Measurements from ENCODE around the gene JAML.

JAML gene, protein sequence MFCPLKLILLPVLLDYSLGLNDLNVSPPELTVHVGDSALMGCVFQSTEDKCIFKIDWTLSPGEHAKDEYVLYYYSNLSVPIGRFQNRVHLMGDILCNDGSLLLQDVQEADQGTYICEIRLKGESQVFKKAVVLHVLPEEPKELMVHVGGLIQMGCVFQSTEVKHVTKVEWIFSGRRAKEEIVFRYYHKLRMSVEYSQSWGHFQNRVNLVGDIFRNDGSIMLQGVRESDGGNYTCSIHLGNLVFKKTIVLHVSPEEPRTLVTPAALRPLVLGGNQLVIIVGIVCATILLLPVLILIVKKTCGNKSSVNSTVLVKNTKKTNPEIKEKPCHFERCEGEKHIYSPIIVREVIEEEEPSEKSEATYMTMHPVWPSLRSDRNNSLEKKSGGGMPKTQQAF

DNA sequence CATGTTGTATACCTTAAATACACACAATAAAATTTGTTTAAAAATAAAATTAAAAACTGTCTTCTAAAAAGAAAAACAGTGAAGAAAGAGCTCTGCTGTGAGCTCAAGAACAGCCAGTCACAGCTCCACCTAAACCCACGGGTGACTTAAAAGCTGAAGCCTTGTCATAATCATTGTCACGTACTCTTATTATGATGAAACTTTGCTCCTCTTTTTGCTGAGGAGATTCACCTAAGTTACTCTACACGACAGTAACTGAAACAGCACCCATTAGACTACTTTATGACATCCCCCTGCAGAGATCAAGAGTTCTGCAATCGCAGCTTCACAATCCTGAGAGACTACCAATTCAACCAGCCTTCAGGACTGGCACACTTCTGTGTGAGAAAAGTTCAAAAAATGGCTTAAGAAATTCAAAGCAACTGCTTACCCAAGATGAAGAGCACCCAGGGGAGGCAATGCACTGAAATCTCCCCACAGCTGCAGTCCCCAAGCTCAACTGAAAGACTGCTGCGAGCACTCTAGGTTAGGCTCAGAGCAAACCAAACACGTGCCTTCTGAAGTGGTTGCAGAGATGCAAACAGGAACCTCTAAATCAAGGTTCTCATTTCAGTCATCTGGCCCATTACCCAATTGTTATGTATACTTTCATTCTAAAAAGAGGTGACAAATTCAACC is at the start of gene JAML:
TSS of gene JAML (minus strand) at position 501 of the 678 bp plus-strand sequence. CDS start 10,145 bp downstream, outside the sequence.
- DNase-seq = peak; percentile 69

DNA sequence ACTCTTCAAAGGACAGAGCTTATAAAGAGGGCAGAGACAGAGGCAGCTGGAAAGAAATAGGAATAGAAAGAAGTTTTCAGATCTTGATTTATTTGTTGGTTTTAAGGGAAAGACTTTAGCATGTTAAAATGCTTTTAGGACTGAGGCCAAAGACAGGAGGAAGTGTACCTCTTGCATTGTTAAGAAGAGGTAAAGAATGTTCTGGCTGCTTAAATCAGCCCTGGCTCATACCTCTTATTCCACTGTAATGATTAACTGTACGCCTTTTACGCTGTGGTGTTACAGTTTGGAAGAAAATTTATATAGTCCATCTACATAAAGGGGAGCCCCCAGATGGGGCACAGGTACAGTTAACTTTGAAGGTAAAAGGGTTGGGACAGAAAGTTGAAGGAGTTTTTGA is 49.4 kb upstream of the JAML start:
- no peak for DNase-seq

DNA sequence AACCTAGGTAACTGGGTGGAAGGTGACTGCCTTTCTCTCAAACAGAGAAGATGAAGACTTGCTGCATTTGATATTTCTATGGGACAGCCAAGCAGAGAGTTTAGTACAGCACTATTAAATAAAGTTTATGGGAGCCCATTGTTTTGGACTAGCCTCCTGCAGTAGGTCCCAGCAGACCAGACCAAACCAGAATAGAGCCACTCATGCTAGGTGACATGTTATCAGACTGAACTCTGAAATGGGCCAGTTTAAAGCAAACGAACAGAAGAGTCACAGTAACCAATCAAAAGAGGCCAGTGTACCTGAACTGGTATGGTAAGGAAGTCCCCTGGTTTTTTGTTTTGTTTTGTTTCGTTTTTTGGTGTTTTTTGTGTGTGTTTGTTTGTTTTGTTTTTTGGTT is 47.2 kb upstream of the JAML start:
- DNase-seq = no peak

DNA sequence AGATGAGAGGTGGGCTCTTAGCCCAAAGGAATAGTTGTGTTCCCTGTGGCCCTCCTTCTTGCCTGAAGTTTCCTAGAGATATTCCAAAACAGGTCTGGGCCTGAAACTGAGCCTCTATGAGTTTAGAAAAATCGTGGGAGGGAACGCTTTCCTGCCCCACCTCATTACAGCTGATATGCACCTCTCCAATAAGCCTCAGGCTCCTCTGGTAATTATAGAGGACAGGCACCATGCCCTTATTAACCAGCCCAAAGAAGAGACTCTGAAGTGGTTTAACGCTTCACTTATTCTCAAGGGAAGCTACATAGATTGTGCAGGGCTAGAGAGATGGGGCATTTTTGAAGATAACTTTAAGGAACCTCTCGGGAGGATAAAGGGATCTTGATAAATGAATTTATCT is 42.7 kb upstream of the JAML start:
- DNase-seq = no peak

DNA sequence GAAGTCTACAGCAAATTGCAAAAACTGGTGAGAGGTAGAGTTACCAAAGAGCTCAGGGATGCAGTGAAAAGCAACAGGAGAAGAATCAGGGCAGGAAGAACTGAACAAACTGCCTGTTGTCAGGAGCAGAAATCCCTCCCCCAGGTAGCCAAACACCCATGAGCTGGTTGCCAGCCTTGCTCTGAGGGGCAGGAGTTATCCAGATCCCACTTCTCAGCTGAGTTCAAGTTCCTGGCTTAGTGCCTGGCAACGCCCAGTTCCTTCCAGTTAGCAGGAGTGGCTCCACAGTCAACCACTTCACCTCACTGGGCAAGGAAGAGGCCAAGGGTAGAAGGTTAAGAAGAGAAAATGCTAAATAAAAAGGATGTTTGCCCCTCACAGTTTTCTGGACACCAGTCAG is 41.1 kb upstream of the JAML start:
- DNase-seq = no peak

DNA sequence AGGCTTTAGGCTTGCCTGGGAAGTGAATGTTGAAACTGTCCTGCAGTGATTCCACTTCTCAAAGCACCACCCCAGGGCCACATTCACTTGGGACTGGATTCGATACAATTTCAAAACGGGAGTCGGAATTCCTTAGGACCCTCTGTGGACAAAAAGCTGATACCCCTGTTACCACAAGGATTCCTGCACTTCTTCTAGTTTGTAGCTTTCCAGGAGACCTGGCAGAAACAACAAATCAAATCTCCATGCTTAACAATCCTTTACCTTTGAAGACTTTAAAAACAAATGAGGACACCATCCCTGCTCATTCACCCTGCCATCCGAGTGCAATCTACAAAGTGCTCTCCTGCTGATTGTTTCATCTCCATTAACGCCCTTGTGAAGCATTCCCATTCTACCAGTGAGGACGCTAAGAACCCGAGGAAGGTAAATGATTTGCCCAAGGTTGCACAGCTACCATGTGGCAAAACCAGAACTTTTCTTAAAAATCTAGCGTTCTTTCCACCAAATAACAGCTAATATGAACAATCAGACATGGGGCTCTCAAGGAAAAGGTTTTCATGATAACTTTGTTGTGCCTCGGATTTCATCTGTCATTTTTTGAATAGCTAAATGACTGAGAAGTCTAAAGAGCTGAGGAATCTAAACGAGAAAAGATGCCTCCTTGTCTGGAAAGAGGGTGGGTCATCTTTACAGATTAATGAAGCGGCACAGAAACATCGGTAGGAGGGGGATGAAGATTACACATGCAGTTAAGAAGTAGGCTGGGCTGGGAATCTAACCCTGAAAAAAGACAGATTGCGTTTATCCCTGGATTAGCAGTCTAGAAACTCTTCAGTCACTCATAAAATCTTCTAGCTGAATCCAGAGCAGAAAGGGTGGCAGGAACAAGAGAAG is 40.0 kb upstream of the JAML start:
- no peak for DNase-seq

DNA sequence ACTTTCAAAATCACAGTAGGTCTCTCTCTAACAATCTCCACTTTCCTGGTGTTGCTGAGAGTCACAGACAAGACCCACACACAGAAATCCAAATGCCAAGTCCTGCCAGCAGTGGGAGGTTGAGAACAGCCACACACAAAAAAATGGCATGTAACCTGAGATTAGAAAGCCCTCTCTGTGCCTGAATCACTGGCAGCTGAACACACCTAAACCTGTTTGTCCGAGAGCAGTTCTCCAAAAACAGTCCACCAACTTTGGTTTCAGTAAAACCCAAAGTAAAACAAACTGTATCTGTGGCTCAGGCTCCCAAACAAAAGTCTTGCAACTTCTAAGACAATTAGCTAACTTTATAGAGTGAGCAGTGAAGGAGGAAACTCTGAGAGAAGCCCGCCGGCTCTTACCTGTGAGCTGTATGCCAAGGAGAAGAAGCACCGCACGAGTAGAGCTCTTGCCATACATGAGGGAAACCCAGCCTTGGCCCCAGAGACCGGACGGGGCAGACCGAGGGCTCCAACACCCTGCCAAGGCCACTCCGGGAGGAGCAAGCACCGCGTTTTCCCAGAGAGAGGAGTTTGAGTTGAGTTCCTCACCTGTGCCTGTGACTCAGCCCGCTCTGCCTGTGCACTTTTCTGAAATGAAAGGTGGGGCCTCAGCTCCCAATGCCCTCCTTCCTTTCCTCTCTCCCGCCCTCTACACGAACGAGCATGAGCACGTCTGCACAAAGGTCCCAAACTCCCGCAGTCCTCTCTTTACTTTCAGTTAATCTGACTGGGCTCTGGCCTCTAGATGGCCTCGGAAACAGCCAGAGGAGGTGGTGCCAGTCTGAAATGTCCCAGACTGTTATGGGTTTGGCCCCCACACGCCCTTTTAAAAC is 39.1 kb upstream of the JAML start, which contains the start of gene MPZL2:
TSS of gene MPZL2 (minus strand) at position 603 of the 874 bp plus-strand sequence. CDS start at position 459, 144 bp downstream.
- DNase-seq = no peak

DNA sequence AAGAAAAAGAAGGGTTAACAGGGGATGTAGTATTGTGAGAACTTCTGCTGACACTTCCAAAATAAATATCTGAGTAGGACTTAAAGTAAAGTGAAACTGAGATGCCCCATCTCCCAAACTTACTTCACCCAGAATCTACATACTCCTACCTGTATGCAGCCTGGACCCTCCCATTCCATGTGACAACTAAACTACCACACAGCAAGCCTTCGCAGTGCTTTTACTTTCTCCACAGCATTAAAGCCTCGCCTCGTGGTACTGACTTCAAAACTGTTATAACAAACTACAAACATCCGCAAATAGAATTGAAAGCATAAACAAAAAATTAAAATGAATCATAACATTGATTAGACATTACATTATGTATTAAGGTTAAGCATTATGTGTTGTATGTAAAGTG is 38.3 kb upstream of the JAML start:
- DNase-seq = no peak

DNA sequence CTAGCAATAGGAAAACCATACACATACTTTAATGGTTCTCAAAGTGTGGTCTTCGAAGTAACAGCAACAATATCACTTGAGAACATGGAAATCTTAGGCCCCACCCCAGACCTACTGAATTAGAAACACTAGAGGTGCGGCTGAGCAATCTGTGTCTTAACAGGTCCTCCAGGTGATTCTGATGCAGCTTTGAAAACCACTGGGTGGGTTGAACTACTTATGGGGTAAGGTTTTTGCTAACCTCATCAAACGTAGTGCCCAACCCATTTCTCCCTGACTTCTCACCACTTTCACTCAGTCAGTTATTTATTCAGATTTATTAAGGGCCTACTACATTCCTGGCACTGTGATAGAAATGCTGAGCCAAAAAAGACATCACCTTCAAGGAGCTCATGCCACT is 35.5 kb upstream of the JAML start:
- DNase-seq = no peak

DNA sequence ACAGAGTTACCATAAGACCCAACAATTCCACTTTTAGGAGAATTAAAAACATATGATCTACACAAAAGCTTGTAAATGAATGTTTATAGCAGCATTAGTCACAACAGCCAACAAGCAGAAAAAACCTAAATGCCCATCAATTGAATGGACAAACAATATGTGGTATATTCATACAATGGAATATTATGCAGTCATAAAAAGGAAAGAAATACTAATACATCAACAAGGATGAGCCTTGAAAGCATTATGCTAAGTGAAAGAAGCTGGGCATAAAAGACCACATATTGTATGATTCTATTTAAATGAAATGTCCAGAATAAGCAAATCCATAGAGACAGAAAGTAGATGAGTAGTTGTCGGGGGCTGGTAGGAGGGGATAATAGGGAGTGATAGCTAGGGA is 34.3 kb upstream of the JAML start:
- DNase-seq = no peak

DNA sequence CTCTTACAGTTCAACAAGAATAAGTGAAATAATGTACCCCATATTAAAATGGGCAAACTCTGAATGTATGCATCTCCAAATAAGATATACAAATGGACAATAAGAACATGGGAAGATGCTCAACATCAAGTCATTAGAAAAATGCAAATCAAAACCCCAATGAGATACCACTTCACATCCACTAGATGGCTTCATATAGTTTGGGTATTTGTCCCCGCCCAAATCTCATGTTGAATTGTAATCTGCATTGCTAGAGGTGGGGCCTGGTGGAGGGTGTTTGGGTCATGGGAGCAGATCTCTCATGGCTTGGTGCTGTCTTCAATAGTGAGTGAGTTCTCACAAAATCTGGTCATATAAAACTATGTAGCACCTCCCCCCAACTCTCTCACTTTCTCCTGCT is 33.6 kb upstream of the JAML start:
- no peak for DNase-seq

DNA sequence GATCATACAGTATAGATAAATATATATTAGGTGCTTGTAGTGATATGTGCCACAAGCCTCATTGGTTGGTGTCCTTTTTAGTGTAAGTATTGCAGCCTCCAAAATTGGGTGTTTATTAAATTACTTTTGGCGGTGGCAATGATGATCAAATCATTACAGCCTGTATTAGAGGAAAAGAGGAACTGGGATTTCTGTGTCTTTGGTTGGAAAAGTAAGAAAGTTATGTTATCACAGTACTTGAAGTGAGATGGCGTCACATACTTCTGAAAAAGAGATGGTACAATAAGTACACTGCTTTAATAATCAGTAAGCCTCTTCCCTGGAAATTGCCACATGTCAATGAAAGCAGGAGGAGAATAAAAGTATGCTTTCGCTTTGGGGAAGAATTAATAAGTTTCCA is 27.9 kb upstream of the JAML start:
- no peak for DNase-seq

DNA sequence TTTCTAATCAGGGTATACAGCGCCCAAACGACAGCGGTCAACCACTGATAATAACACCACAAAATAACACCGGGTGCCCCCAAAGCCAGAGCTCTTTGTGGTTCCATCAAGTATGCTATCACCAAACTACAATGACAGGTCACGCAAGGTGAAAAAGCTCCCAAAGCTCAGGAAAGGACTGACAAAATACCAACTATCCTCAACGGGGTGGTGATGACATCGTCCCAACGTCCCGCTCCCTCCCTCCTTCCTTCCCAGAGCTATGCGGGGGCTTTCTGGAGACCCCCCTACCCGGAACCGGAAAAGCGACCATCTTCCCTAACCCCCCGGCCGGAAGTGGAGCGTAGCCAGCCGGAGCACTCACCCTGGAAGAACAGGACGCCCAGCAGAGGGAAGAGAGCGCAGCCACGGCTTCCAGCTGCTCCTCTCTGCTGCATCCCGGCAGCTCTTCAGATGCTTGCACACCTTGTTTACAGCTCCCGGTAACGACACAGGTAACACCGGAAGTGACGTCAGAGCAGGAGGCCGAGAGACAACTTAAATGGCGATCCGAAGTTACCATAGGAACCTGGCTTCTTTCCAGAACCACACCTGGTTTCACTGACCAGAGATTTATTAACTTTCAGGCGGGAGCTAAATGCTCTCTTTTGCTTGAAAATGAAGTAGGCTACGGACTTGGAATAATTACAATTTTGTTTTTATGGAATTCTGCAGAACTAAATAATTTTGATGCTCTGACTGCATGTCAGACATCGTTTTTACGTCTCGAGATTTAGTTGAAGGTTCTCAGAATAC is 27.2 kb upstream of the JAML start, which contains the start of gene MPZL3:
TSS of gene MPZL3 (minus strand) at position 508 of the 795 bp plus-strand sequence. CDS start at position 437, 71 bp downstream.
- peak; percentile 93 for DNase-seq

DNA sequence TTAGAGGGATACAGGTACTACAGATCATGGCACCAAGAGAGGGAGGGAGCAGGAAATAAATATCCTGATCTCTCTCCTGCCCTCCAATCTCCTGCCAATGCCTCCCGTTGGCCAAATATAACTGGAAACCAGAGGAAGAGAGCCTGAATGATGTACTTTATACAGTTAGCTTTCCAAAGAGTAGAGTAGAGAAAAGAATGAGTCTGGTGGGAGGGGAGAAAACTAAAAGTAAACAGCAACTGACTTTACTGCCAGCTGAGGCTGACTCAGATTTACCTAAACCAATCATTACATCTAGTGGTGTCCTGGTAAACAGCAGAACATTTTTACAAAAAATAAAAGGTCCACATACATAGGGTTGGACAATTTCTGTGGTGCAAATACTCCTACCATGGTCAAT is 22.2 kb upstream of the JAML start:
- DNase-seq = no peak

DNA sequence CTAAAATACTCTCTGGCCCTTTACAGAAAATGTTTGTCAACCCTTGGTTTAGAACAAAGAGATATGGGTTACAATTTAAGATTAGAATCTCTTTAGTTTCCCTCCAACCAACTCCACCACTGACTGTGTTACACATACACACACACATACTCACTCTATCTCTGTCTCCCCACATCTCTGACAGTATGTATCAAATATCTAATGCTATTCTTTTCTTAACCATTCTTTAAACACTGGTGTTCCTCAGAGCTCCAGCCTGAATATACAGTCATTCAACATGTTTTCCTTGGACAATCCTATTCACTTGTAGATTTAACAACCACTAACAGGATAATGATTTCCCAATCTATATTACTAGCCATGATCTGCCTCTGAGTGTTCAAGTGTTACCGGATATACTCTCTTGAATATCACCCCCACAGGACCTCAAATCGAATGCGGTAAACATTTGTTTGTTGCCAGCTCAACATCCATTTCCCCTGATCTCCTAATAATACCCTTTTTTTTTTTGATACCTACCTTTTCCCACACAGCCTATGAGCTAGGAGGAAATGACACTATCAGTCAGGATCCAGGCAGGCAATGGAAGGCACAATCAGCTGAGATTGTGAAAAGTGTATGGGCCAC is 21.2 kb upstream of the JAML start:
- no peak for DNase-seq

DNA sequence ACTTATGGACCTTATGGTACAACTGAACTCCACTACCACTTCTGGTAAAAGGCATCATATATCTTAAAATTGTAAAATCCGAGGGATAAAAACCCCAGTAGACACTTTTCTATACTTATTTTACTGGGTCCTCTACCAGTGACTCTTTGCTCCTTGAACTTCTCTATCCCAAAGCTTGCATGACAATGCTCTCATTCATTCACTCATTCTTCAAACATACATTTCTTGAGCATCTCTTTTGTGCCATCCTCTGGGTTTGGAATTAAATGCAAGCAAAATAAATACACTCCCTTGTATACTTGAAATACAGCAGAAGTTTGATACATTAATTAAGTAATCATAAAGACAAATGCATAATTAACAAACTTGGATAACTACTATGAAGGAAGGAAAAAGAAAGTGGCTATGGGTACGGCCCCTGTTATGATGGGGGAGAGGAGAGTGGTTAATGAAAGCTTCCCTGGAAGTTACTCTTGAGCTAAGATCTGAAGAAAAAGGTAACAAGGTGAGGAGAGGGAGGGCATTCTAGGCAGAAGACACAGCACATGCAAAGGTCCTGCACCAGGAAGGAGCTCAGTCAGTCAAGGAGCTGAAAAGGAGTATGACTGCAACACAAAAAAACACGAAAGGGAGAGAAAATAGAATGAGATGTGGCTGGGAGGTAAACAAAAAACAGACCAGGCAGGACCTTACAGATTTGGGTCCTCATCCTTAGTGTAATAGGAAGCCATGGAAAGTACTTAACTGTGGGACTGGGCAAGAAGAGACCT is 19.4 kb upstream of the JAML start:
- no peak for DNase-seq

DNA sequence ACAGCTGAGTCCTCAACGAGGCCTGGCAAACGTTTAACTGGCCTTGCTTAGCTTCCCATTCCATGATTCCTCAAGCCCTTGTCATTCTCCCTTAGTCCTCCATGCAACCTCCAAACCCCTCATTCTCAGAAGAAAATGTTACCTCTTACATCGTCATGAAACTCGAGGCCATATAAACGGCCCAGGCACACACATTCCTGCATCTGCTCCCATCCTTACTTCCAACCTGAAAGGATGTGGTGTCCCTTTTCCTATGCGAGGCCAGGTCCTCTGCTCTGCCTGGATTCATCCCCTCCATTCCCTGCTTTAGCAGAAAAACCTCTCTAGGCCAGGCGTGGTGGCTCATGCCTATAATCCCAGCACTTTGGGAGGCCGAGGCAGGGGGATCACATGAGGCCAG is 18.4 kb upstream of the JAML start:
- DNase-seq = no peak

DNA sequence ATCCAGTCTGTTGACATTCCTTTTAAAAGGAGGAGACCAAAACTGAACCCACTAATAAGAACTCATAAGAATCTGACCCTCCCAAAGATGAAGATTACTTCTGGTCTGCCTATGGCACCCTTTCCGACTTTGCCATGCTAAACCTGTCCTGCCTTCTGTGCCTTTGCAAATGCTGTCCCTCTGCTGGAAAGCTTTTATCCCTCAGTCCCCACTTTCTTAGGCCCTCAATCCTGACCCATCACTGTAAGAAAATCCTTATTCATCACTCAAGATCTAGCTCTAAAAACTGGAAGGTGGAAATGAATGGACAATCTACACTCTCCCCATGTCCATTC is 16.9 kb upstream of the JAML start:
- no peak for DNase-seq

DNA sequence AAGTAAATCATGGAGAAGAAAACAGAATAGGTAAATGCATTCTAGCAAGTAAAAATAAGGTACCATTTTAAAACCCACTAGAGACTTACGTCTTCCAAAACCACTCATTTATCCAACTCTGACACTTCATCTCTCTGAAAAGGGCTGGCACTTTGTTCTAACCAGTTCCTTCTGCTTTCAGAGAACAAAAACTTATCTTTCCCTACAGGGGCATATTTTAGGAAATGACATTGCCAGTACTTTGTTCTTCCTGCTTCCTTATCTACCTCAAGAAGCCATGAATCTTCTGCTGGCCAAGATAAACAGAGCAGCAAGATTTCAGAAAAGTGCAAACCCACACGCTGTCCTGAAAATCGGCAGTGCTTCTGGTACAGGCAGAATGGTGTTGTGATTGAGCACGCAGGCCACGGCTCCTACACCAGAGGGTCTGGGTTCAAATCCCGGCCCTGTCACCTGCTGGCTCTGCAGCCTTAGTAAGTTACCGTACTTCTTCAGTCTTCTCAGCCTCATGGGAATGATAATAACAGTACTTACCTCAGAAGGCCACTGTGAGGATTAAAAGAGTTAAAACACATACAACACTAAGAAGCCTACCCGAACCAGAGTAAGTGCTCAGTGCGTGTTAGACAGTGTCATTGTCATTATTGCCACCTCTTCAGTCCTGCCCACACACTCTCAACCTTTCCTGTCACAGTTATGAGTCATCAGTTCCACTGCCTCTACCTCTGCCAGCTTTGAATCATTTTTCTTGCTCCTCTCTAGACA is 16.4 kb upstream of the JAML start:
- peak; percentile 66 for DNase-seq
